Measurements from ENCODE around the gene PPFIA1.
"Not testable (repeated sequence)": the region's sequence is repeated elsewhere in the genome, so short reads cannot be mapped to it uniquely, and the experiment has no call there.

PPFIA1 gene

GRCh38 chr11:70402685-70403084, 132.2 kb downstream of the PPFIA1 start:
- no peaks in the 10 kb centered on the region for H3K36me3 ChIP-seq
- TF ChIP-seq CTCF (IDR thresholded peaks at IDR 0.05): no peak
- H3K27ac ChIP-seq: no peak overlapping the region
- H3K9me3 ChIP-seq: no peaks in the 10 kb centered on the region
- H3K27me3 ChIP-seq: peaks cover 89% of the 10 kb centered on the region
- no peak overlapping the region for H3K4me3 ChIP-seq (ENCODE audit: low read depth in 1 of 2, low read length in 1 of 2)
- peaks cover 26 to 32% of the 10 kb centered on the region in 2 experiments for H3K4me1 ChIP-seq (ENCODE audit: control insufficient read depth in 1 of 2, insufficient read depth in 1 of 2, low read depth in 1 of 2, low read length in 1 of 2)

DNA sequence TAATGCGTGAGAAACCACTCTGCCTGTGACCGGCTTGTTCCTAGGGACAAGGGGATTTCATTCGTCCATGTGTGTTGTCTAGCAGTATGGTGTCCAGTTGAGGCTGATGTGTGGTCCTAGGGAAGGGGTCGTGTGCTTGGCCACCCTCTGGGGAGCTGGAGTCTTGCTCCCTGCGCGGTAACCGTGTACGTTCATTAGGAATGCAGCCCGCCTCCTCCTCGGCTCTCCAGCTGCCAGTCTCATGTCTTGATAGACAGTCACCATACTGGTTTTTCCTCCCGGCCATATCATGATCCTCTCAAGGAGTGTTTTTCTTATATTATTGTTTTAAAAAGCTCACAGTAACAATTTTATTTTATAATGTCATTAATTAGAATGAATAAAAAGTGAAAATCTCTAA, 133.8 kb downstream of the PPFIA1 start:
- Histone ChIP-seq H3K27ac (no peak overlapping the region), H3K27me3 (peaks cover 100% of the 10 kb centered on the region), H3K36me3 (no peaks in the 10 kb centered on the region), H3K4me3 (ENCODE audit: low read depth in 1 of 2, low read length in 1 of 2) (no peak overlapping the region), H3K4me1 (ENCODE audit: control insufficient read depth in 1 of 2, insufficient read depth in 1 of 2, low read depth in 1 of 2, low read length in 1 of 2) (peaks cover 16 to 17% of the 10 kb centered on the region in 2 experiments), H3K9me3 (no peaks in the 10 kb centered on the region)
- TF ChIP-seq CTCF (IDR thresholded peaks at IDR 0.05): no peak

GRCh38 chr11:70405679-70406395, 135.3 kb downstream of the PPFIA1 start:
- Histone ChIP-seq H3K36me3 (no peaks in the 10 kb centered on the region), H3K4me3 (ENCODE audit: low read depth in 1 of 2, low read length in 1 of 2) (no peak overlapping the region), H3K27me3 (peaks cover 100% of the 10 kb centered on the region), H3K4me1 (ENCODE audit: control insufficient read depth in 1 of 2, insufficient read depth in 1 of 2, low read depth in 1 of 2, low read length in 1 of 2) (peaks cover 11 to 12% of the 10 kb centered on the region in 2 experiments), H3K9me3 (no peaks in the 10 kb centered on the region), H3K27ac (no peak overlapping the region)
- no peak for TF ChIP-seq CTCF (IDR thresholded peaks at IDR 0.05)

GRCh38 chr11:70407121-70407520, 136.6 kb downstream of the PPFIA1 start:
- Histone ChIP-seq H3K27ac (no peak overlapping the region), H3K4me3 (ENCODE audit: low read depth in 1 of 2, low read length in 1 of 2) (no peak overlapping the region), H3K9me3 (no peaks in the 10 kb centered on the region), H3K36me3 (no peaks in the 10 kb centered on the region), H3K27me3 (peaks cover 100% of the 10 kb centered on the region), H3K4me1 (ENCODE audit: control insufficient read depth in 1 of 2, insufficient read depth in 1 of 2, low read depth in 1 of 2, low read length in 1 of 2) (peaks cover 5 to 6% of the 10 kb centered on the region in 2 experiments)
- TF ChIP-seq CTCF (IDR thresholded peaks at IDR 0.05): no peak

DNA sequence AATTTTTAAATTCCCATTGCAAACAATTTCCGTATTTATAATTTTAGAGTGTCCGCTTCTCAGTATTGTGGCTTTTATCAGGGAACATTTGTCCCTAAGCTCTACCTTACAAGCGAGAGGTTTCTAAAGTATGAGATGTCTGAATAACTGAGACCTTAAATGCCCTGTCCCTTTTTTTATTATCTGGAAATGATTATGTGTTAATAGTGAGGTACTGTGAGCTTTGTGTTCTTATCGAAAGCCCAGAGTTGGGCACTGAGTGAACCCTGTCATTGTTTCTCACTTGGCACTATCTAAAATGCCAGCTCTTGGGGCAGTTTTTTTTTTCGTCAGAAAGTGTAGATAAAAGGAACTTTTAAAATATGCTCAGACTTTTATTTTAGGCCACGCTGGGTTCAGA, 137.3 kb downstream of the PPFIA1 start:
- Histone ChIP-seq H3K27ac (no peak overlapping the region), H3K4me1 (ENCODE audit: control insufficient read depth in 1 of 2, insufficient read depth in 1 of 2, low read depth in 1 of 2, low read length in 1 of 2) (no peaks in the 10 kb centered on the region), H3K27me3 (peaks cover 100% of the 10 kb centered on the region), H3K9me3 (no peaks in the 10 kb centered on the region), H3K4me3 (ENCODE audit: low read depth in 1 of 2, low read length in 1 of 2) (no peak overlapping the region), H3K36me3 (no peaks in the 10 kb centered on the region)
- no peak for TF ChIP-seq CTCF (IDR thresholded peaks at IDR 0.05)

- H3K27me3 ChIP-seq: peaks cover 100% of the 10 kb centered on the region
- H3K36me3 ChIP-seq: not testable (repeated sequence)
Measured at GRCh38 chr11:70408326-70408725, 137.8 kb downstream of the PPFIA1 start.

More at GRCh38 chr11:70408326-70408725, 137.8 kb downstream of the PPFIA1 start:
- not testable (repeated sequence) for H3K4me1 ChIP-seq (ENCODE audit: control insufficient read depth in 1 of 2, insufficient read depth in 1 of 2, low read depth in 1 of 2, low read length in 1 of 2); H3K27ac ChIP-seq; H3K9me3 ChIP-seq; H3K4me3 ChIP-seq (ENCODE audit: low read depth in 1 of 2, low read length in 1 of 2)
